Effector memory CD8-positive, alpha-beta T cell (primary cell): ENCODE results near the gene GFAP.

ENCODE experiments used
- ATAC-seq: fragments of 150-1000 bp; cut with Tn5 transposase; replicated peaks from 2 replicates; pipeline ENCODE4 v1.10.0; 2021; ENCODE audit warnings: mild to moderate bottlenecking, moderate library complexity
- DNase-seq, 3 experiments: peaks; one replicate each; pipeline ENCODE4 v3.0.0; 2021
- H3K27ac Mint-ChIP-seq, 2 donors: one replicate each; pipeline ENCODE4 v1.8.0; 2022; ENCODE audit warnings: mild to moderate bottlenecking in 2 of 2, mixed read lengths in 2 of 2, moderate library complexity in 2 of 2
- H3K27me3 Mint-ChIP-seq, 2 donors: one replicate each; pipeline ENCODE4 v1.8.0; 2022; ENCODE audit warnings: mixed read lengths in 2 of 2
- H3K36me3 Mint-ChIP-seq: one replicate; pipeline ENCODE4 v1.8.0; 2022; ENCODE audit warnings: mild to moderate bottlenecking, moderate library complexity, mixed read lengths; ENCODE audit not compliant: insufficient read depth
- H3K4me1 Mint-ChIP-seq, 2 donors: one replicate each; pipeline ENCODE4 v1.8.0; 2022; ENCODE audit warnings: low read depth in 2 of 2, mixed read lengths in 2 of 2
- H3K4me3 Mint-ChIP-seq, 2 donors: one replicate each; pipeline ENCODE4 v1.8.0; 2022; ENCODE audit warnings: mild to moderate bottlenecking in 2 of 2, mixed read lengths in 2 of 2, moderate library complexity in 2 of 2
- H3K9me3 Mint-ChIP-seq, 2 donors: one replicate each; pipeline ENCODE4 v1.8.0; 2022; ENCODE audit warnings: mixed read lengths in 2 of 2

Gene GFAP

GRCh38 chr17:44941712-44942331 lies 26.5 kb upstream of the GFAP start:
- Mint-ChIP-seq H3K36me3 (peaks cover 3% of the 10 kb centered on the region), H3K27ac (peak overlapping the region in 1 of 2 donors; percentile 9), H3K4me3 (no peak overlapping the region), H3K9me3 (no peaks in the 10 kb centered on the region), H3K4me1 (peaks cover 3 to 6% of the 10 kb centered on the region in 2 donors), H3K27me3 (no peaks in the 10 kb centered on the region)
- ATAC-seq (peak; percentile 33), DNase-seq (no peak)

GRCh38 chr17:44940768-44941167 lies 25.5 kb upstream of the GFAP start:
- peaks cover 3% of the 10 kb centered on the region for H3K36me3 Mint-ChIP-seq
- no peaks in the 10 kb centered on the region for H3K27me3 Mint-ChIP-seq
- no peaks in the 10 kb centered on the region for H3K9me3 Mint-ChIP-seq
- H3K4me3 Mint-ChIP-seq: no peak overlapping the region
- DNase-seq (no peak), ATAC-seq (no peak)
- H3K4me1 Mint-ChIP-seq: peaks cover 0 to 3% of the 10 kb centered on the region in 2 donors
- H3K27ac Mint-ChIP-seq: no peak overlapping the region

GRCh38 chr17:44940317-44940716 lies 25.0 kb upstream of the GFAP start:
- Mint-ChIP-seq H3K4me3 (no peak overlapping the region), H3K27me3 (no peaks in the 10 kb centered on the region), H3K9me3 (no peaks in the 10 kb centered on the region), H3K36me3 (peaks cover 3% of the 10 kb centered on the region), H3K27ac (no peak overlapping the region), H3K4me1 (peaks cover 3 to 4% of the 10 kb centered on the region in 2 donors)
- DNase-seq (no peak), ATAC-seq (no peak)

- H3K27ac Mint-ChIP-seq: no peak overlapping the region
- ATAC-seq: no peak
Measured at GRCh38 chr17:44935116-44935515, 19.8 kb upstream of the GFAP start.

GRCh38 chr17:44934745-44935105 lies 19.4 kb upstream of the GFAP start:
- H3K27ac Mint-ChIP-seq: no peak overlapping the region
- ATAC-seq (no peak), DNase-seq (no peak)
- H3K4me1 Mint-ChIP-seq: peaks cover 0 to 5% of the 10 kb centered on the region in 2 donors
- no peaks in the 10 kb centered on the region for H3K9me3 Mint-ChIP-seq
- H3K36me3 Mint-ChIP-seq: peaks cover 4% of the 10 kb centered on the region
- H3K4me3 Mint-ChIP-seq: no peak overlapping the region
- H3K27me3 Mint-ChIP-seq: no peaks in the 10 kb centered on the region

More at GRCh38 chr17:44935116-44935515, 19.8 kb upstream of the GFAP start:
- Mint-ChIP-seq H3K36me3 (peaks cover 4% of the 10 kb centered on the region), H3K9me3 (no peaks in the 10 kb centered on the region), H3K4me1 (peaks cover 0 to 5% of the 10 kb centered on the region in 2 donors), H3K4me3 (no peak overlapping the region), H3K27me3 (no peaks in the 10 kb centered on the region)
- no peak for DNase-seq

- DNase-seq: no peak
- peaks cover 0 to 5% of the 10 kb centered on the region in 2 donors for H3K4me1 Mint-ChIP-seq
- no peaks in the 10 kb centered on the region for H3K27me3 Mint-ChIP-seq
- no peaks in the 10 kb centered on the region for H3K9me3 Mint-ChIP-seq
- no peak overlapping the region for H3K27ac Mint-ChIP-seq
- no peak overlapping the region for H3K4me3 Mint-ChIP-seq
- no peak for ATAC-seq
- H3K36me3 Mint-ChIP-seq: peaks cover 4% of the 10 kb centered on the region
Measured at GRCh38 chr17:44933824-44934744, 18.8 kb upstream of the GFAP start.

- peaks cover 6% of the 10 kb centered on the region for H3K36me3 Mint-ChIP-seq
- ATAC-seq (no peak), DNase-seq (no peak)
- no peaks in the 10 kb centered on the region for H3K27me3 Mint-ChIP-seq
- H3K27ac Mint-ChIP-seq: no peak overlapping the region
- H3K9me3 Mint-ChIP-seq: no peaks in the 10 kb centered on the region
- no peak overlapping the region for H3K4me3 Mint-ChIP-seq
- peaks cover 0 to 5% of the 10 kb centered on the region in 2 donors for H3K4me1 Mint-ChIP-seq
Measured at GRCh38 chr17:44932787-44933097, 17.4 kb upstream of the GFAP start.

- peaks cover 6% of the 10 kb centered on the region for H3K36me3 Mint-ChIP-seq
- no peaks in the 10 kb centered on the region for H3K27me3 Mint-ChIP-seq
- H3K4me1 Mint-ChIP-seq: peaks cover 0 to 5% of the 10 kb centered on the region in 2 donors
- H3K4me3 Mint-ChIP-seq: no peak overlapping the region
- peak overlapping the region; percentile 35 to 47 for H3K27ac Mint-ChIP-seq
- no peak for ATAC-seq
- DNase-seq: no peak
- no peaks in the 10 kb centered on the region for H3K9me3 Mint-ChIP-seq
Measured at GRCh38 chr17:44932096-44932786, 16.9 kb upstream of the GFAP start.

- Mint-ChIP-seq H3K4me1 (peaks cover 0 to 5% of the 10 kb centered on the region in 2 donors), H3K27ac (peak overlapping the region in 1 of 2 donors; percentile 2), H3K36me3 (peaks cover 6% of the 10 kb centered on the region), H3K27me3 (no peaks in the 10 kb centered on the region), H3K4me3 (no peak overlapping the region), H3K9me3 (no peaks in the 10 kb centered on the region)
- no peak for DNase-seq
- no peak for ATAC-seq
Measured at GRCh38 chr17:44931376-44931775, 16.1 kb upstream of the GFAP start.

GRCh38 chr17:44930667-44931066 lies 15.4 kb upstream of the GFAP start:
- peaks cover 6% of the 10 kb centered on the region for H3K36me3 Mint-ChIP-seq
- H3K4me1 Mint-ChIP-seq: peaks cover 0 to 4% of the 10 kb centered on the region in 2 donors
- DNase-seq (no peak), ATAC-seq (no peak)
- H3K27me3 Mint-ChIP-seq: no peaks in the 10 kb centered on the region
- H3K4me3 Mint-ChIP-seq: no peak overlapping the region
- H3K27ac Mint-ChIP-seq: peak overlapping the region in 1 of 2 donors; percentile 2
- H3K9me3 Mint-ChIP-seq: no peaks in the 10 kb centered on the region

- ATAC-seq: no peak
- no peak overlapping the region for H3K4me3 Mint-ChIP-seq
Measured at GRCh38 chr17:44928950-44929720, 13.8 kb upstream of the GFAP start.

GRCh38 chr17:44928136-44928535 lies 12.8 kb upstream of the GFAP start:
- H3K27ac Mint-ChIP-seq: peak overlapping the region in 1 of 2 donors; percentile 76
- ATAC-seq: no peak
- no peaks in the 10 kb centered on the region for H3K4me1 Mint-ChIP-seq
- H3K27me3 Mint-ChIP-seq: peaks cover 0 to under 1% of the 10 kb centered on the region in 2 donors
- H3K9me3 Mint-ChIP-seq: no peaks in the 10 kb centered on the region
- no peak overlapping the region for H3K4me3 Mint-ChIP-seq
- peaks cover 6% of the 10 kb centered on the region for H3K36me3 Mint-ChIP-seq
- no peak for DNase-seq

More at GRCh38 chr17:44928950-44929720, 13.8 kb upstream of the GFAP start:
- Mint-ChIP-seq H3K9me3 (no peaks in the 10 kb centered on the region), H3K27me3 (no peaks in the 10 kb centered on the region), H3K36me3 (peaks cover 6% of the 10 kb centered on the region), H3K27ac (peak overlapping the region in 1 of 2 donors; percentile 2), H3K4me1 (no peaks in the 10 kb centered on the region)
- no peak for DNase-seq

- peak overlapping the region in 1 of 2 donors; percentile 76 for H3K27ac Mint-ChIP-seq
- ATAC-seq (no peak), DNase-seq (no peak)
- H3K4me3 Mint-ChIP-seq: no peak overlapping the region
- no peaks in the 10 kb centered on the region for H3K4me1 Mint-ChIP-seq
- H3K9me3 Mint-ChIP-seq: no peaks in the 10 kb centered on the region
- peaks cover 0 to 5% of the 10 kb centered on the region in 2 donors for H3K27me3 Mint-ChIP-seq
- peaks cover 6% of the 10 kb centered on the region for H3K36me3 Mint-ChIP-seq
Measured at GRCh38 chr17:44927696-44928095, 12.4 kb upstream of the GFAP start.
